Measurements from ENCODE around the gene ZPR1.

GRCh38 chr11:116823031-116823843 is 35.4 kb upstream of the ZPR1 start, which contains the start of gene APOA4:
- TF ChIP-seq EZH2 (IDR thresholded peaks at IDR 0.05; ENCODE audit: insufficient read depth, poor library complexity, severe bottlenecking) = no peak
- no peak for TF ChIP-seq EZH2phosphoT487 (IDR thresholded peaks at IDR 0.05; ENCODE audit: insufficient read depth, low read depth)
